GM23338 (cell line): ENCODE data around the gene DMD. TPM values are rescaled to one million over a fixed set of nuclear protein-coding genes. Genes with fewer than 3 reads are reported as not detected.

ENCODE experiments used
- ATAC-seq: fragments of 200-7000 bp; cut with Tn5 transposase; 3 replicates; pipeline ENCODE4 v1.9.1; 2020
- DNase-seq: peaks from one replicate; pipeline ENCODE4 v3.0.0-alpha.2; 2015; ENCODE audit warnings: low spot score
- H2AFZ ChIP-seq: fragments of 200-600 bp; sonication (generic); 2 replicates; pipeline ENCODE4 v1.8.0; 2016; ENCODE audit warnings: antibody characterized with exemption, mild to moderate bottlenecking, moderate library complexity
- H3F3A ChIP-seq: fragments of 200-600 bp; sonication (generic); replicated peaks from 2 replicates; pipeline ENCODE4 v1.8.0; 2017; ENCODE audit warnings: antibody characterized with exemption, mixed run types, low read depth
- H3K27ac ChIP-seq: fragments of 200-600 bp; sonication (generic); 2 replicates; pipeline ENCODE4 v1.6.1; 2016; ENCODE audit warnings: low read depth
- H3K27me3 ChIP-seq: fragments of 200-600 bp; sonication (generic); 2 replicates; pipeline ENCODE4 v1.8.0; 2016; ENCODE audit warnings: mild to moderate bottlenecking, mixed run types, moderate library complexity; ENCODE audit not compliant: insufficient read depth
- H3K36me3 ChIP-seq: fragments of 200-600 bp; sonication (generic); 2 replicates; pipeline ENCODE4 v1.8.0; 2016; ENCODE audit warnings: mild to moderate bottlenecking; ENCODE audit not compliant: insufficient read depth
- H3K4me1 ChIP-seq: fragments of 200-600 bp; sonication (generic); 2 replicates; pipeline ENCODE4 v1.8.0; 2016; ENCODE audit warnings: mild to moderate bottlenecking, moderate library complexity; ENCODE audit not compliant: insufficient read depth
- H3K4me2 ChIP-seq: fragments of 200-600 bp; sonication (generic); 2 replicates; pipeline ENCODE4 v1.7.1; 2017; ENCODE audit warnings: mixed run types
- H3K4me3 ChIP-seq: fragments of 200-600 bp; sonication (generic); 2 replicates; pipeline ENCODE4 v1.6.1; 2016; ENCODE audit warnings: mixed run types
- H3K79me2 ChIP-seq: fragments of 200-600 bp; sonication (generic); replicated peaks from 2 replicates; pipeline ENCODE4 v1.8.0; 2017; ENCODE audit warnings: mild to moderate bottlenecking; ENCODE audit not compliant: insufficient read depth
- H3K9me2 ChIP-seq: fragments of 200-600 bp; sonication (generic); 2 replicates; pipeline ENCODE4 v1.8.0; 2017; ENCODE audit not compliant: insufficient read depth
- H4K20me1 ChIP-seq: fragments of 200-600 bp; sonication (generic); replicated peaks from 2 replicates; pipeline ENCODE4 v1.8.0; 2017; ENCODE audit warnings: mild to moderate bottlenecking; ENCODE audit not compliant: insufficient read depth
- H3K27ac Mint-ChIP-seq: 2 replicates; pipeline ENCODE4 v1.8.0; 2020; ENCODE audit warnings: inconsistent platforms, mild to moderate bottlenecking, moderate library complexity, mixed read lengths
- H3K27me3 Mint-ChIP-seq: 3 replicates; pipeline ENCODE4 v1.8.0; 2022; ENCODE audit warnings: low read depth, mild to moderate bottlenecking, moderate library complexity, mixed read lengths, inconsistent platforms; ENCODE audit not compliant: insufficient read depth, poor library complexity
- H3K36me3 Mint-ChIP-seq: 3 replicates; pipeline ENCODE4 v1.8.0; 2021; ENCODE audit warnings: low read depth, mild to moderate bottlenecking, inconsistent platforms, moderate library complexity, mixed read lengths
- H3K4me1 Mint-ChIP-seq: 3 replicates; pipeline ENCODE4 v1.8.0; 2020; ENCODE audit warnings: mild to moderate bottlenecking, inconsistent platforms, mixed read lengths
- H3K4me3 Mint-ChIP-seq: 3 replicates; pipeline ENCODE4 v1.8.0; 2021; ENCODE audit warnings: moderate library complexity, mild to moderate bottlenecking, inconsistent platforms, mixed read lengths
- H3K9me3 Mint-ChIP-seq: 3 replicates; pipeline ENCODE4 v1.8.0; 2020; ENCODE audit warnings: moderate library complexity, mild to moderate bottlenecking, inconsistent platforms, mixed read lengths
- CTCF ChIP-seq, 2 experiments: fragments of 200-600 bp in 1 of 2; sonication (generic) in 1 of 2; conservative IDR thresholded peaks; 2 replicates each; pipeline versions ENCODE4 v1.5.1 to v1.6.1; 2016 to 2017; ENCODE audit warnings: antibody characterized with exemption in 2 of 2, low read depth in 2 of 2, mild to moderate bottlenecking in 2 of 2, moderate library complexity in 1 of 2
- EZH2phosphoT487 ChIP-seq: fragments of 200-600 bp; sonication (generic); IDR thresholded peaks from one replicate; pipeline ENCODE4 v1.8.1; 2018; ENCODE audit warnings: antibody characterized with exemption; ENCODE audit not compliant: unreplicated experiment
- JUNB ChIP-seq: IDR thresholded peaks from one replicate; pipeline ENCODE4 v1.6.1; 2016; ENCODE audit warnings: antibody characterized with exemption; ENCODE audit not compliant: unreplicated experiment
- NANOG ChIP-seq: IDR thresholded peaks from 2 replicates; pipeline ENCODE4 v1.6.1; 2016; ENCODE audit warnings: antibody characterized with exemption, borderline replicate concordance
- POLR2AphosphoS5 ChIP-seq: IDR thresholded peaks from 2 replicates; pipeline ENCODE4 v1.6.1; 2016; ENCODE audit warnings: antibody characterized with exemption, low read depth
- REST ChIP-seq: IDR thresholded peaks from one replicate; pipeline ENCODE4 v1.6.1; 2018; ENCODE audit warnings: antibody characterized with exemption; ENCODE audit not compliant: unreplicated experiment
- STAT1 ChIP-seq: IDR thresholded peaks from one replicate; pipeline ENCODE4 v1.6.1; 2016; ENCODE audit warnings: antibody characterized with exemption; ENCODE audit not compliant: unreplicated experiment
- ZNF114 ChIP-seq: fragments of 250-450 bp; sonication (Bioruptor Pico); IDR thresholded peaks from 2 replicates; pipeline ENCODE4 v1.5.0; 2020; ENCODE audit warnings: mild to moderate bottlenecking, moderate library complexity
- ZNF462 ChIP-seq: fragments of 250-450 bp; sonication (Bioruptor Pico); IDR thresholded peaks from 2 replicates; pipeline ENCODE4 v1.5.0; 2020; ENCODE audit warnings: mild to moderate bottlenecking, moderate library complexity
- polyA plus RNA-seq: library from polyadenylated mRNA; unstranded; fragments of >200 nt; fragmentation: Nextera tagmentation; extraction: Ambion mirVana; gene quantifications from 2 replicates; pipeline ENCODE4 v1.2.1, GENCODE V29; 2016
- total RNA-seq: library from RNA; depleted of rRNA; stranded (reverse); fragments of >200 nt; shearing (Covaris generic); gene quantifications from 2 replicates; pipeline ENCODE4 v1.2.3, GENCODE V29; 2014
- TF ChIP-seq, protein P1 (sequence below): IDR thresholded peaks from 2 replicates; pipeline ENCODE4 v1.6.1; 2016; ENCODE audit warnings: antibody characterized with exemption

Gene DMD
- total and polyA plus RNA-seq, 2 experiments from 2014 or later: 4.5 to 7.6 TPM

DNA sequence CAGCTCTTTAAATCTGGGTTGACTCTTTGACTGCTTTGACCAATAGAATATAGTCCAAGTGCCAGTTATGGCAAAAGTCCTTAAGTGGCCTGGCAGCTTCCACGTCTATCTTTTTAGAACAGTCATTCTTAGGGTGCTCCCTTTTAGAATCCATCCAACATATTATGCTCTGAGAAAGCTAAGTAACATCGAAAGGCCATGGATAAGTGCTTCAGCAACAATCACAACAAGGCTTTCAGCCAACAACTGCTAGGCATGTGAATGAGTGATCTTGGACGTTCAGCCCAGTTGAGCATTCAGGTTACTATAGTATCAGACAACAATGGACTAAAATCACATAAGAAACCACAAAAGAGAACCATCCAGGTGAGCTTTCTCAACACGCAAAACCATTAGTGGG, 818.7 kb downstream of the DMD start:
- DNase-seq: no peak
- ATAC-seq: no peak
- Histone ChIP-seq H3K36me3 (no peaks in the 10 kb centered on the region), H4K20me1 (no peaks in the 10 kb centered on the region), H3K4me1 (no peaks in the 10 kb centered on the region), H2AFZ (no peak overlapping the region), H3K27me3 (no peaks in the 10 kb centered on the region), H3K79me2 (no peaks in the 10 kb centered on the region), H3K4me3 (no peak overlapping the region), H3K9me2 (no peaks in the 10 kb centered on the region), H3K4me2 (no peak overlapping the region), H3K27ac (no peak overlapping the region), H3F3A (no peaks in the 10 kb centered on the region)
- no peaks in the 10 kb centered on the region for H3K27me3 Mint-ChIP-seq
- H3K9me3 Mint-ChIP-seq: no peaks in the 10 kb centered on the region
- no peak overlapping the region for H3K27ac Mint-ChIP-seq
- no peaks in the 10 kb centered on the region for H3K4me1 Mint-ChIP-seq
- TF ChIP-seq CTCF (conservative IDR thresholded peaks at IDR 0.05; ENCODE audit: low read depth in 2 of 2): no peak
- no peak for TF ChIP-seq ZNF462 (CRISPR knock-in tag)
- TF ChIP-seq, protein P1, sequence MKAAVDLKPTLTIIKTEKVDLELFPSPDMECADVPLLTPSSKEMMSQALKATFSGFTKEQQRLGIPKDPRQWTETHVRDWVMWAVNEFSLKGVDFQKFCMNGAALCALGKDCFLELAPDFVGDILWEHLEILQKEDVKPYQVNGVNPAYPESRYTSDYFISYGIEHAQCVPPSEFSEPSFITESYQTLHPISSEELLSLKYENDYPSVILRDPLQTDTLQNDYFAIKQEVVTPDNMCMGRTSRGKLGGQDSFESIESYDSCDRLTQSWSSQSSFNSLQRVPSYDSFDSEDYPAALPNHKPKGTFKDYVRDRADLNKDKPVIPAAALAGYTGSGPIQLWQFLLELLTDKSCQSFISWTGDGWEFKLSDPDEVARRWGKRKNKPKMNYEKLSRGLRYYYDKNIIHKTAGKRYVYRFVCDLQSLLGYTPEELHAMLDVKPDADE: no peak
- no peak for TF ChIP-seq EZH2phosphoT487
- TF ChIP-seq JUNB: no peak
- TF ChIP-seq NANOG: no peak
- TF ChIP-seq STAT1: no peak
- no peak for TF ChIP-seq ZNF114 (CRISPR knock-in tag)
- TF ChIP-seq POLR2AphosphoS5: no peak
- TF ChIP-seq REST: no peak
- no peak overlapping the region for H3K4me3 Mint-ChIP-seq
- no peaks in the 10 kb centered on the region for H3K36me3 Mint-ChIP-seq
